ENCODE measurements around the gene ARHGEF37. TPM values are rescaled to one million over a fixed set of nuclear protein-coding genes. Genes with fewer than 3 reads are reported as not detected.
"Not testable (repeated sequence)": the region's sequence is repeated elsewhere in the genome, so short reads cannot be mapped to it uniquely, and the experiment has no call there.

Gene ARHGEF37, protein sequence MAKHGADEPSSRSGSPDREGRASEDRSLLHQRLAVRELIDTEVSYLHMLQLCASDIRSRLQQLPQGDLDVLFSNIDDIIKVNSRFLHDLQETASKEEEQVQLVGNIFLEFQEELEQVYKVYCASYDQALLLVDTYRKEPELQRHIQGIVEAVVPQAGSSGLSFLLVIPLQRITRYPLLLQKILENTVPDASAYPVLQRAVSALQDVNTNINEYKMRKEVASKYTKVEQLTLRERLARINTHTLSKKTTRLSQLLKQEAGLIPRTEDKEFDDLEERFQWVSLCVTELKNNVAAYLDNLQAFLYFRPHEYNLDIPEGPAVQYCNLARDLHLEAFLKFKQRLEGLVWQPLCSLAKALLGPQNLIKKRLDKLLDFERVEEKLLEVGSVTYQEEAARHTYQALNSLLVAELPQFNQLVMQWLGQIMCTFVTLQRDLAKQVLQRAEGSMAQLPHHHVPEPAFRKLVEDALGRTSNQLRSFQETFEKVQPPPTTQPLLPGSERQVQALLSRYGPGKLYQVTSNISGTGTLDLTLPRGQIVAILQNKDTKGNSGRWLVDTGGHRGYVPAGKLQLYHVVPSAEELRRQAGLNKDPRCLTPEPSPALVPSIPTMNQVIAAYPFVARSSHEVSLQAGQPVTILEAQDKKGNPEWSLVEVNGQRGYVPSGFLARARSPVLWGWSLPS
- total RNA-seq (1 to 10 TPM in 1 of 5 experiments, under 1 TPM in 3, not detected in 1; 0.43 to 1.8 (median 0.80) TPM), polyA plus RNA-seq (under 1 TPM; 0.46 to 0.47 TPM), total RNA-seq (2.4 reads per million, percentile 12 among the genes with 10 or more reads in this experiment)

DNA sequence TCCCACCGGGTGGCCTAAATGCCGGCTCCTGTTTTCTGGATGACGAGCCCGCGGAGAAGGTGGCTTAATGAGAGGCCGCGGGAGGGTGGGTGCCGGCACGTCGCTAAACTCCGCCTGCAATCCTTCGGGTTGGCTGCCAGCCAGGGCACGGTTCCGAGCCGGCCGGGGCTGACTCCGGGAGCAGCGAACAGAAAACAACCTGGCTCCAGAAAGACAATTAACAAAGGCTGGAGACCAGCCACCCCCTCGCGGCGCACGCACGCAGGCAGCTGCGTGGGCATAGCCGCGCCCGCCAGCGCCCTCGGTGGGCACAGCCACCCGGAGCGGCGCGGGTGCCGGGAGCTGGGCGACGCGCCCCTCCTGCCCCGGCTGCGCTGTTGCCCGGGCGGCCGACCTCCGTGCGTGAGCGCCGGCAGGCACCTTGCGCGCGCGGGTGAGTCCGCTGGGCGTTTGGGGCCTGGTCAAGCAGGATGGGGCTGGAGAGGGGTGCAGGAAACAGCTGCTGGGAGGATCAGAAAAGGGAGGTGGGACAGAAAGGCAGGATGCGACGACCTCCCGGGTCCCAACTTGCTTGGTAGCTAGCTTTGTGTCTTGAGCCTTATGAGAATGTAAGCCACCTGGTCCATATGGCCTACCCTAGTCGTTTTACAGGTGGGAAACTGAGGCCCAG is at the start of gene ARHGEF37:
ARHGEF37 (plus strand) TSS at position 307 of the 670 bp plus-strand sequence. CDS start 16,272 bp downstream, outside the sequence.
- H3K36me3 Mint-ChIP-seq = peaks cover 0 to 6% (median 0%) of the 10 kb centered on the region in 5 donors
- Histone ChIP-seq H3K27me3 (ENCODE audit: control insufficient read depth in 2 of 2, insufficient read depth in 2 of 2, low read length in 2 of 2) (no peaks in the 10 kb centered on the region), H3K9me3 (ENCODE audit: control insufficient read depth in 2 of 3, low read length in 3 of 3) (no peaks in the 10 kb centered on the region), H3K27ac (ENCODE audit: low read depth, low read length) (no peak within 1 kb of the TSS), H3K4me3 (ENCODE audit: low read length) (peak within 1 kb of the TSS; percentile 51), H3K36me3 (ENCODE audit: control insufficient read depth in 2 of 3, insufficient read depth in 3 of 3, low read length in 3 of 3) (no peaks in the 10 kb centered on the region), H3K4me1 (ENCODE audit: control insufficient read depth in 2 of 2, insufficient read depth in 2 of 2, low read length in 2 of 2) (peaks cover 0 to 8% of the 10 kb centered on the region in 2 donors)
- peak; percentile 81 for ATAC-seq
- no peaks in the 10 kb centered on the region for H3K9me3 Mint-ChIP-seq
- ChIA-PET CTCF (no interaction called here), POLR2A (interaction anchor here (0.6 to 1.8 kb wide), 3 partner anchors 18 to 70 kb away, joined by 3 to 5 read pairs (median 4); partner anchors contain the start of gene CSNK1A1)
- DNase-seq = peak; percentile 21 to 60 (median 40)
- H3K4me1 Mint-ChIP-seq = peaks cover 0 to 23% (median 13%) of the 10 kb centered on the region in 7 donors
- intact Hi-C loops (cut with micrococcal nuclease) = loop anchor here in 1 of 2 donors (5.0 kb wide), 1 partner anchor 36 kb away; no protein-coding TSS in a partner anchor
- H3K27me3 Mint-ChIP-seq = peaks cover 0 to 22% (median 0%) of the 10 kb centered on the region in 5 donors
- peak within 1 kb of the TSS in 6 of 9 donors; percentile 33 to 68 (median 54) for H3K27ac Mint-ChIP-seq
- H3K4me3 Mint-ChIP-seq = peak within 1 kb of the TSS; percentile 78 to 88 (median 80)

DNA sequence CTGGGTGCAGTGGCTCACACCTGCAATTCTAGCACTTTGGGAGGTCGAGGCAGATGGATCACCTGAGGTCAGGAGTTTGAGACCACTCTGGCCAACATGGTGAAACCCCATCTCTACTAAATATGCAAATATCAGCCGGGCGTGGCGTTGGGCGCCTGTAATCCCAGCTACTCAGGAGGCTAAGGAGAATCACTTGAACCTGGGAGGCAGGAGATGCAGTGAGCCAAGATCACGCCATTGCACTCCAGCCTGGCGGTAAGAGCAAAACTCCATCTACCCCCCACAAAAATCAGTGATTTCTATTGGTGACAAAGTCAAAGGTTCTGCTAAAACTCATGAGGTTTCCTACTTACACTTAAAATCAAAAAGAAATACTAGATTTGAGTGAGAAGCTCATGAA is 48.9 kb upstream of the ARHGEF37 start:
- intact Hi-C loops (cut with micrococcal nuclease) = no loop called here
- ATAC-seq (no peak), DNase-seq (no peak)
- H3K9me3 Mint-ChIP-seq = no peaks in the 10 kb centered on the region
- ChIA-PET CTCF (interaction anchor here (0.6 to 1.7 kb wide), 3 partner anchors 31 to 1064 kb away, joined by 3 to 5 read pairs (median 3); no protein-coding TSS in a partner anchor), POLR2A (interaction anchor here (1.4 kb wide), 1 partner anchor 15 kb away, joined by 3 read pairs; no protein-coding TSS in a partner anchor)
- H3K4me1 ChIP-seq (ENCODE audit: control insufficient read depth in 2 of 2, insufficient read depth in 2 of 2, low read length in 2 of 2) = peaks cover 31 to 65% of the 10 kb centered on the region in 2 donors
- no peaks in the 10 kb centered on the region for H3K27me3 ChIP-seq (ENCODE audit: control insufficient read depth in 2 of 2, insufficient read depth in 2 of 2, low read length in 2 of 2)
- H3K4me3 Mint-ChIP-seq = peak overlapping the region in 5 of 10 donors; percentile 12 to 47 (median 26)
- peaks cover 10 to 28% (median 22%) of the 10 kb centered on the region in 5 donors for H3K36me3 Mint-ChIP-seq
- H3K9me3 ChIP-seq (ENCODE audit: control insufficient read depth in 2 of 3, low read length in 3 of 3) = no peaks in the 10 kb centered on the region
- no peak overlapping the region for H3K27ac Mint-ChIP-seq
- no peak overlapping the region for H3K4me3 ChIP-seq (ENCODE audit: low read length)
- no peak overlapping the region for H3K27ac ChIP-seq (ENCODE audit: low read depth, low read length)
- no peaks in the 10 kb centered on the region for H3K27me3 Mint-ChIP-seq
- peaks cover 0 to 3% (median under 1%) of the 10 kb centered on the region in 3 experiments for H3K36me3 ChIP-seq (ENCODE audit: control insufficient read depth in 2 of 3, insufficient read depth in 3 of 3, low read length in 3 of 3)
- peaks cover 57 to 100% (median 88%) of the 10 kb centered on the region in 7 donors for H3K4me1 Mint-ChIP-seq

DNA sequence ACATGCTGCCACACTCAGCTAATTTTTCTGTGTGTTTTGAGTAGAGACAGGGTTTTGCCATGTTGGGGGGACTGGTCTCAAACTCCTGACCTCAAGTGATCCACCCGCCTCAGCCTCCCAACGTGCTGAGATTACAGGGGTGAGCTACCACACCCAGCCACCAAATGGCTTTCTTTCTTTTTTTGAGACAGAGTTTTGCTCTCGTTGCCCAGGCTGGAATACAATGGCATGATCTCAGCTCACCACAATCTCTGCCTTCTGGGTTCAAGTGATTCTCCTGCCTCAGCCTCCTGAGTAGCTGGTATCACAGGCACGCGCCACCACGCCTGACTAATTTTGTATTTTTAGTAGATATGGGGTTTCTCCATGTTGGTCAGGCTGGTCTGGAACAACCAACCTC is 45.5 kb upstream of the ARHGEF37 start:
- ATAC-seq; DNase-seq; H3K27me3 Mint-ChIP-seq; H3K9me3 Mint-ChIP-seq; H3K9me3 ChIP-seq (ENCODE audit: control insufficient read depth in 2 of 3, low read length in 3 of 3); H3K27ac ChIP-seq (ENCODE audit: low read depth, low read length); H3K36me3 ChIP-seq (ENCODE audit: control insufficient read depth in 2 of 3, insufficient read depth in 3 of 3, low read length in 3 of 3); H3K4me3 ChIP-seq (ENCODE audit: low read length); CTCF ChIA-PET; H3K27me3 ChIP-seq (ENCODE audit: control insufficient read depth in 2 of 2, insufficient read depth in 2 of 2, low read length in 2 of 2): not testable (repeated sequence)
- H3K36me3 Mint-ChIP-seq = peaks cover 10 to 37% (median 30%) of the 10 kb centered on the region in 5 donors
- H3K27ac Mint-ChIP-seq = peak overlapping the region in 2 of 9 donors; percentile 26 to 52
- H3K4me1 Mint-ChIP-seq = peaks cover 48 to 89% (median 77%) of the 10 kb centered on the region in 7 donors
- intact Hi-C loops (cut with micrococcal nuclease) = loop anchor here in 1 of 2 donors (1.0 kb wide), 1 partner anchor 9 kb away; no protein-coding TSS in a partner anchor
- H3K4me3 Mint-ChIP-seq = peak overlapping the region in 5 of 10 donors; percentile 20 to 80 (median 52)
- peaks cover 18 to 50% of the 10 kb centered on the region in 2 donors for H3K4me1 ChIP-seq (ENCODE audit: control insufficient read depth in 2 of 2, insufficient read depth in 2 of 2, low read length in 2 of 2)
- POLR2A ChIA-PET = interaction anchor here (1.3 to 3.5 kb wide), 2 partner anchors 14 to 16 kb away, joined by 4 to 9 read pairs; partner anchors contain the start of gene CSNK1A1

DNA sequence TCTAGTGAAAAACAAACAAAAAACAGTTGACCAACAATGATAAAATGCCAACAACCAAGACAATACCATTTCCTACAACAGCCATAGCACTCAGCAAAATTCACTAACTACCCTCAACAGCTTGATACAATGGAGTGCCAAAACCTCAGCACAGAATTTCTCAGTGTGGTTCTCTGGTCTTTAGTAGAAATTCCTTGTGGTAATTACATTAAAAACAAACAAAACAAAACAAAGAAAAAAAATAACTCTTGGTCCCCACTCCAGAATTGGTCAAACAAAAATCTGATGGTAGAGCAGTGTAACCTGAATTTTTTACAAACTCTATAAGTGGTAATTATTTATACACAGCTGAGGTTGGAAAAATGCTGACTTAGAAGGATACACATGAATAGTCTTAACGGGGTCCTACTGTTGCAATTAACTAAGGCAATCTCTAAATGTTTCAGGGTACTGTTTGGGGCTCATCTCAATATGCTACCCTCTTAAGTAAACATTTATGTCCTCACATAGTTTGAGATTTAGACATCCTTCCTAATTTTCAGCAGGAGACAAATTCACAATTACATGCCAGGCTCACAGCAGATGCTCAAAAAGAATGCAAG is 43.8 kb upstream of the ARHGEF37 start:
- H3K36me3 ChIP-seq (ENCODE audit: control insufficient read depth in 2 of 3, insufficient read depth in 3 of 3, low read length in 3 of 3) = peaks cover 0 to 5% (median 0%) of the 10 kb centered on the region in 3 experiments
- H3K4me3 ChIP-seq (ENCODE audit: low read length) = no peak overlapping the region
- Mint-ChIP-seq H3K27me3 (no peaks in the 10 kb centered on the region), H3K4me1 (peaks cover 48 to 87% (median 76%) of the 10 kb centered on the region in 7 donors), H3K9me3 (no peaks in the 10 kb centered on the region), H3K27ac (peak overlapping the region in 6 of 9 donors; percentile 9 to 55 (median 42)), H3K4me3 (peak overlapping the region in 8 of 10 donors; percentile 20 to 58 (median 46)), H3K36me3 (peaks cover 10 to 44% (median 30%) of the 10 kb centered on the region in 5 donors)
- peaks cover 22 to 48% of the 10 kb centered on the region in 2 donors for H3K4me1 ChIP-seq (ENCODE audit: control insufficient read depth in 2 of 2, insufficient read depth in 2 of 2, low read length in 2 of 2)
- H3K27me3 ChIP-seq (ENCODE audit: control insufficient read depth in 2 of 2, insufficient read depth in 2 of 2, low read length in 2 of 2) = no peaks in the 10 kb centered on the region
- no peak for DNase-seq
- intact Hi-C loops (cut with micrococcal nuclease) = no loop called here
- CTCF ChIA-PET = no interaction called here
- no peak overlapping the region for H3K27ac ChIP-seq (ENCODE audit: low read depth, low read length)
- H3K9me3 ChIP-seq (ENCODE audit: control insufficient read depth in 2 of 3, low read length in 3 of 3) = no peaks in the 10 kb centered on the region
- no peak for ATAC-seq
- POLR2A ChIA-PET = interaction anchor here (0.8 to 3.5 kb wide), 2 partner anchors 12 to 23 kb away, joined by 3 to 9 read pairs; no protein-coding TSS in a partner anchor

DNA sequence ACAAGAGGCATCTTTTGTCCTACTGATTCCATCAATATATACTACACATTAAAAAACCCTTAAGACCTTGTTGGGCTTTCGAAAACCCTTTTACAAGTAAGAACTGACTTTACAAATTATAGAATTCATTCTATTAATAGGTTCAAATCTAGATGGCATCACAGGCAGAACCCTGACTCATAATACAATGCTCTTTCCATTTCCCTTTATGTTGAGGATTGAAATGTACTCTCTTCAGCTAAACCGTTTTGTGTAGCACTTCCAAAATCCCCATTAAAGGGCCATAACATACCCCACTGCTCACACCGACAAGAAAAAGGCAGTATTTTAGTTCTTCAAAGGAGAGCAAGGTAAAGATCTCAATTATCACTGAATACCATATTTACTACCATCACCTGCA is 41.2 kb upstream of the ARHGEF37 start:
- no peak for DNase-seq
- no peaks in the 10 kb centered on the region for H3K9me3 Mint-ChIP-seq
- H3K4me1 ChIP-seq (ENCODE audit: control insufficient read depth in 2 of 2, insufficient read depth in 2 of 2, low read length in 2 of 2) = peaks cover 37 to 43% of the 10 kb centered on the region in 2 donors
- H3K36me3 Mint-ChIP-seq = peaks cover 4 to 37% (median 26%) of the 10 kb centered on the region in 5 donors
- H3K36me3 ChIP-seq (ENCODE audit: control insufficient read depth in 2 of 3, insufficient read depth in 3 of 3, low read length in 3 of 3) = peaks cover 0 to 11% (median 7%) of the 10 kb centered on the region in 3 experiments
- no peak overlapping the region for H3K4me3 ChIP-seq (ENCODE audit: low read length)
- intact Hi-C loops (cut with micrococcal nuclease) = loop anchor here (10.0 kb wide), 1 partner anchor 45 kb away; no protein-coding TSS in a partner anchor
- peaks cover 38 to 85% (median 70%) of the 10 kb centered on the region in 7 donors for H3K4me1 Mint-ChIP-seq
- ChIA-PET CTCF (interaction anchor here (1.0 kb wide), 1 partner anchor 23 kb away, joined by 3 read pairs; no protein-coding TSS in a partner anchor), POLR2A (interaction anchor here (0.6 to 2.9 kb wide), 3 partner anchors 9 to 12 kb away, joined by 3 to 12 read pairs (median 3); partner anchors contain the start of gene CSNK1A1)
- no peaks in the 10 kb centered on the region for H3K27me3 ChIP-seq (ENCODE audit: control insufficient read depth in 2 of 2, insufficient read depth in 2 of 2, low read length in 2 of 2)
- H3K27me3 Mint-ChIP-seq = no peaks in the 10 kb centered on the region
- H3K27ac Mint-ChIP-seq = peak overlapping the region in 6 of 9 donors; percentile 4 to 74 (median 24)
- no peaks in the 10 kb centered on the region for H3K9me3 ChIP-seq (ENCODE audit: control insufficient read depth in 2 of 3, low read length in 3 of 3)
- ATAC-seq = no peak
- no peak overlapping the region for H3K27ac ChIP-seq (ENCODE audit: low read depth, low read length)
- peak overlapping the region in 9 of 10 donors; percentile 26 to 80 (median 48) for H3K4me3 Mint-ChIP-seq
